GM12891 (cell line): ENCODE data around the gene TLX1.

Experiments
- PAX5 ChIP-seq: IDR thresholded peaks from 2 replicates; pipeline ENCODE4 v1.6.1; 2011; ENCODE audit warnings: low read length, moderate library complexity, mild to moderate bottlenecking; ENCODE audit not compliant: insufficient read depth, severe bottlenecking
- POLR2A ChIP-seq: IDR thresholded peaks from 2 replicates; pipeline ENCODE4 v1.6.1; 2011; ENCODE audit warnings: low read depth, low read length, control low read depth
- POLR2AphosphoS5 ChIP-seq: IDR thresholded peaks from 2 replicates; pipeline ENCODE4 v1.6.1; 2011; ENCODE audit warnings: low read depth, low read length, control low read depth
- POU2F2 ChIP-seq: IDR thresholded peaks from 2 replicates; pipeline ENCODE4 v1.6.1; 2011; ENCODE audit warnings: low read depth, mild to moderate bottlenecking, control low read depth, low read length, moderate library complexity
- SPI1 ChIP-seq: IDR thresholded peaks from 2 replicates; pipeline ENCODE4 v1.6.1; 2011; ENCODE audit warnings: low read depth, low read length, control low read depth
- TAF1 ChIP-seq: IDR thresholded peaks from 2 replicates; pipeline ENCODE4 v1.6.1; 2011; ENCODE audit warnings: low read depth, low read length, control low read depth

- TF ChIP-seq POLR2A (no peak), POLR2AphosphoS5 (no peak), TAF1 (no peak), PAX5 (no peak), SPI1 (no peak), POU2F2 (no peak)
Observed at GRCh38 chr10:101172741-101173140, 41.6 kb downstream of the TLX1 start.
